IMR-90 (cell line): ENCODE data around the gene TPP1.

ENCODE experiments used
- BHLHE40 ChIP-seq: fragments of 150-350 bp; IDR thresholded peaks from 2 replicates; pipeline ENCODE4 v1.6.1; 2016; ENCODE audit warnings: mild to moderate bottlenecking, low read depth, low read length
- CEBPB ChIP-seq: IDR thresholded peaks from 2 replicates; pipeline ENCODE4 v1.6.1; 2012; ENCODE audit warnings: low read depth, low read length, improper control_type of control experiment
- CTCF ChIP-seq: conservative IDR thresholded peaks from 2 replicates; pipeline ENCODE4 v1.5.1; 2012; ENCODE audit warnings: mild to moderate bottlenecking, low read depth, low read length, improper control_type of control experiment
- FOS ChIP-seq: fragments of 150-350 bp; IDR thresholded peaks from 2 replicates; pipeline ENCODE4 v1.6.1; 2016; ENCODE audit warnings: low read depth, low read length
- POLR2A ChIP-seq: IDR thresholded peaks from 2 replicates; pipeline ENCODE4 v1.6.1; 2012; ENCODE audit warnings: mild to moderate bottlenecking, low read depth, low read length
- SMC3 ChIP-seq: fragments of 150-350 bp; IDR thresholded peaks from 2 replicates; pipeline ENCODE4 v1.6.1; 2016; ENCODE audit warnings: low read depth, mild to moderate bottlenecking, antibody characterized with exemption, low read length, moderate library complexity

DNA sequence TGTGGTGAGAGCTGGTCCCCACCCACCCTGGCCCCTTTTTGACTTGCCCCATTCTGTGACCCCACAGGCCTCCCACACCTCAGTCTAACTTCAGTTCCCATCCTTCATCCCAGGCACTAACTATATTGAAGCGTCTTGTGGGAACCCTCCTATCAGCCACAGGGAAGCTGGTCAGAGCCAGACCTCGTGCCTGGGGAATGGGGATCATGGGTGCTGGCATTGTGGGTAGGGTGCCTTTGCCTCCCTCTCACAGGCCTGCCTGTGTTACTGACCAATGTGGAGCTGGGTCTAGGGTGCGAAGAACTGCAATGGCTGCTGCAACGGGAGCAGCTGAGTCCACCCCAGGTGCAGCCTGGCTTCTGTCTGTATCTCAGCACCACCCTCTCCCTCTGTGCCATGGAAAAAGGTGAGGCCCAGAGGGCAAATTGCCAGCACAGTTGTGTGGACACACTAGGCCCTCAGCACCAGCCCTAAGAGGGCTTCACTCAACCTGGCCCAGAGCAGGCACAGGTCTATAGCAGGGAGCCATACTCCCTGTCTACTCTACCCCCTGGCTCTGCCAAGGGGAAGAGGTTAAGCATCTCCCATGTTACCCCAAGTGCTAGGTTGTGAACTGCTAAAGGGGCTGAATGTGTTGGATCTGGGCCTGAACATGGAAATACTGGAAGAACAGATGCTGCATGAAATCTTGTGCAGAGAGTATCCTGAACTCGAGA lies 53.1 kb downstream of the TPP1 start:
- TF ChIP-seq CEBPB = no peak
- no peak for TF ChIP-seq POLR2A
- TF ChIP-seq BHLHE40 = no peak
- no peak for TF ChIP-seq FOS
- no peak for TF ChIP-seq CTCF
- TF ChIP-seq SMC3 = no peak
